RWPE1 (cell line): ENCODE results near the gene NIN.
"Not testable (repeated sequence)": the region's sequence is repeated elsewhere in the genome, so short reads cannot be mapped to it uniquely, and the experiment has no call there.

ENCODE experiments used
- CTCF ChIA-PET: fragments of 350-600 bp; sonication (Branson Sonifier 250); formaldehyde crosslinking; extraction: SDS; loops from one replicate; lab custom pipeline; 2021; lab: Yijun Ruan, JAX
- POLR2A ChIA-PET: fragments of 400-600 bp; formaldehyde crosslinking; extraction: SDS; loops from one replicate; lab custom pipeline; 2020; ENCODE audit warnings: antibody characterized with exemption; ENCODE audit not compliant: low non-redundant PET; lab: Yijun Ruan, JAX
- DNase-seq: peaks from one replicate; pipeline ENCODE4 v3.0.0; 2012; ENCODE audit warnings: low spot score
- H3K27ac ChIP-seq: fragments of 450-650 bp; 2 replicates; pipeline ENCODE4 v1.5.1; 2017
- CTCF ChIP-seq: fragments of 450-650 bp; conservative IDR thresholded peaks from 2 replicates; pipeline ENCODE4 v1.5.1; 2017; ENCODE audit warnings: low read depth, mild to moderate bottlenecking

NIN gene

GRCh38 chr14:50705026-50705593 is 125.9 kb downstream of the NIN start:
- no peak for TF ChIP-seq CTCF
- CTCF ChIA-PET = interaction anchor here (1.3 kb wide), 1 partner anchor 9 kb away, joined by 4 read pairs; no protein-coding TSS in a partner anchor
- no peak overlapping the region for H3K27ac ChIP-seq
- DNase-seq = no peak
- POLR2A ChIA-PET = no interaction called here

- ChIA-PET POLR2A (interaction anchor here (0.6 kb wide), 1 partner anchor 10 kb away, joined by 5 read pairs; no protein-coding TSS in a partner anchor), CTCF (no interaction called here)
- no peak for TF ChIP-seq CTCF
- H3K27ac ChIP-seq = no peak overlapping the region
- no peak for DNase-seq
Observed at GRCh38 chr14:50704454-50705010, 126.4 kb downstream of the NIN start.

GRCh38 chr14:50697659-50698290 is 133.2 kb downstream of the NIN start:
- no peak overlapping the region for H3K27ac ChIP-seq
- no peak for TF ChIP-seq CTCF
- CTCF ChIA-PET = no interaction called here
- POLR2A ChIA-PET = no interaction called here
- no peak for DNase-seq

- DNase-seq, H3K27ac ChIP-seq, POLR2A ChIA-PET: not testable (repeated sequence)
- CTCF ChIA-PET = interaction anchor here (0.9 to 1.0 kb wide), 2 partner anchors 14 to 17 kb away, joined by 3 to 4 read pairs; no protein-coding TSS in a partner anchor
Observed at GRCh38 chr14:50694260-50694659, 136.7 kb downstream of the NIN start.

DNA sequence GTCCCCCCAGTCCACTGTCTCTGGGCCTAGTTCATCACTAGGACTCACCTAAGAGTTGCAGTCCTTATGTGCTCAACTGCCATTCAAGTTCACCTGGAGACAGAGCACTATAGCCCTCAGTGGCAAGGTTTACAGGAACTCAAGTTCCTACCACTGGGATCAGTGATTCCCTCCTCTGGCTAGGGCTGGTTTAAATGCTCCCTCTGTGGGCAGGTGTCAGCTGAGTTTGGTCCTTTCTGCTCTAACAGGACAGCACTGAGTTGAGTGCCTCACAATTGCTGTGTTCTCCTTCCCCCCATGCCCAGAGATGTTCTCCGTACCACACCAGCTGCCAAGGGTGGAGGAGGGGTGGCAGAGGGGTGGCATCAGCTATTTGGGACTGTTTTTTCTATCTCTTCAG is 142.1 kb downstream of the NIN start:
- TF ChIP-seq CTCF = no peak
- no peak overlapping the region for H3K27ac ChIP-seq
- CTCF ChIA-PET = no interaction called here
- DNase-seq = no peak
- POLR2A ChIA-PET = no interaction called here

DNA sequence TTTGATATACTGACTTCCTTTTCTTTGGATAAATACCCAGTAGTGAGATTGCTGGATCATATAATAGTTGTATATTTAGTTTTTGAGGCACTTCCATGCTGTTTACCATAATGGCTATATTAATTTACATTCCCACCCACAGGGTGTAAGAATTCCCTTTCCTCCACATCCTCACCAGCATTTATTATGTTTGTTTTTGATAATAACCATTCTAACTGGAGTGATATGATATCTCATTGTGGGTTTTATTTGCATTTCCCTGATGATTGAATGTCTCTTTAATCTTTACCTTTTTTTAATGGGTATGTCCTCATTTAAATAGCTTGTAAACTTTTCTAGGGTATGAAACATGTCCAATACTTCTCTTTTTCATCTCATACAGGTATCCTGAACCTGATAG is 151.3 kb downstream of the NIN start:
- H3K27ac ChIP-seq = no peak overlapping the region
- POLR2A ChIA-PET = no interaction called here
- no peak for TF ChIP-seq CTCF
- DNase-seq = no peak
- CTCF ChIA-PET = no interaction called here

- H3K27ac ChIP-seq = peak overlapping the region; percentile 69
Observed at GRCh38 chr14:50678163-50678562, 152.8 kb downstream of the NIN start.

More at GRCh38 chr14:50678163-50678562, 152.8 kb downstream of the NIN start:
- TF ChIP-seq CTCF = no peak
- DNase-seq = no peak
- ChIA-PET CTCF (interaction anchor here (1.0 kb wide), 1 partner anchor 37 kb away, joined by 3 read pairs; no protein-coding TSS in a partner anchor), POLR2A (interaction anchor here (1.4 kb wide), 1 partner anchor 10 kb away, joined by 3 read pairs; the partner anchor contains the start of gene SAV1)
